NCI-H2081 (cell line): ENCODE data around the gene TEX38.
A peak's percentile ranks its signal among the peaks of the same experiment; 100 is the strongest.
"Not testable (repeated sequence)": the region's sequence is repeated elsewhere in the genome, so short reads cannot be mapped to it uniquely, and the experiment has no call there.

ENCODE experiments used
- DNase-seq, 2 experiments: peaks; one replicate each; lab custom pipeline; 2025; lab: John Stamatoyannopoulos, UW

The TEX38 gene

GRCh38 chr1:46655848-46656247 lies 15.8 kb upstream of the TEX38 start:
- DNase-seq: no peak

DNA sequence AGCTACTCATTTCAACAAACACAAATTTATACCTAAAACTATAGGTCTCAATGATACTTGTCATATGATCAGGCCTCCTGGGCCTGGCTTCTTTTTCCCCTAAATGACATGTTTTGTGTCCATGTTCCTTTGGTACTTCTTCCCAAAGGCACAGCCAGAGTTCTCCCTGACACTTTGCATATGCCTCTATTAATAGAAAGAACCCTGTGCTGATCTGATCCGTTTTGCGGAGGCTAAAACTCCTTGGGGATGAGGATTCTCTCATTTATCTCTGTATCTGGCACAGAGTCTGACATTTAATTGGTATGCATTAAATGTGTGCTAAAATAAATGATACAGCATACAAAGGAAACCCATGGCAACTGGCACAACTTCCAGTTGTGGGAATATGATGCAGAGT lies 15.0 kb upstream of the TEX38 start:
- DNase-seq: peak; percentile 26 to 72

DNA sequence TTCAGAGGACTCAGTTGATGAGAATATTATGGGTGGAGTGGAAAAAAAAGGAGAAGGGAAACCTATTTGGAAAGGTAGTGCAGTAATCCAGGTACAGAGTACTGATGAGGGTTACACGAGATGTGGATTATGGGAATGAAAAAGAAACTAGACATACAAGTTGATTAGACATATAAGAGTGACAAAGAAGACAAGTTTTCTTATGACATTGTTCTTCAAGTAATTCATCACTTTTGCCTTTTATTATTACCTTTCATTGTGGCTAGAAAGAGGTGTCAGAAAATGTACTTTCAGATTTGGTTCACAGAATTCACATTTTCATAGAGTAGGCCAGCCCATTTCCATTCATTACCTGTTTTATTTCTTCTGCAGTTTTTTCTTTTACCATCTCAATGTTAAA lies 13.9 kb upstream of the TEX38 start:
- no peak for DNase-seq

- no peak for DNase-seq
Observed at GRCh38 chr1:46659307-46659870, 12.3 kb upstream of the TEX38 start.

DNA sequence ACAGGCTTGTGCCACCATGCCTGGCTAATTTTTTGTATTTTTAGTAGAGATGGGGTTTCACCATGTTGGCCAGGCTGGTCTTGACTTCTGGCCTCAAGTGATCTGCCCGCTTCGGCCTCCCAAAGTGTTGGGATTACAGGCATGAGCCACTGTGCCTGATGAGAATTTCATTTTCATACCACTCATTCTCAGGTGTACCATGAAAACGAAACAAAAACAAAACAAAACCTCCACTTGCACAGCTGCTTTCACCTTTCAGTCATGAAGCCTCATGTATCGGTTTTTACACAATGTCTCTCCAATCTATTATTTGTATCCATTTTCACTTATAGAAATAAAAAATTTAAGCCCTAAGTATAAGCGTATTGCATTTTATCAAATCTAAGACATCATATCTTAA lies 11.5 kb upstream of the TEX38 start:
- not testable (repeated sequence) for DNase-seq

GRCh38 chr1:46662919-46663318 lies 8.7 kb upstream of the TEX38 start:
- not testable (repeated sequence) for DNase-seq

GRCh38 chr1:46665983-46666382 lies 5.7 kb upstream of the TEX38 start:
- DNase-seq: no peak

GRCh38 chr1:46667782-46668760 lies 3.6 kb upstream of the TEX38 start, which contains the start of gene ATPAF1:
TSS of gene ATPAF1 (minus strand) at chr1:46668364. CDS start at chr1:46668322, 42 bp downstream.
- DNase-seq: peak; percentile 83 to 86

- no peak for DNase-seq
Observed at GRCh38 chr1:46670134-46670533, 1.5 kb upstream of the TEX38 start.

DNA sequence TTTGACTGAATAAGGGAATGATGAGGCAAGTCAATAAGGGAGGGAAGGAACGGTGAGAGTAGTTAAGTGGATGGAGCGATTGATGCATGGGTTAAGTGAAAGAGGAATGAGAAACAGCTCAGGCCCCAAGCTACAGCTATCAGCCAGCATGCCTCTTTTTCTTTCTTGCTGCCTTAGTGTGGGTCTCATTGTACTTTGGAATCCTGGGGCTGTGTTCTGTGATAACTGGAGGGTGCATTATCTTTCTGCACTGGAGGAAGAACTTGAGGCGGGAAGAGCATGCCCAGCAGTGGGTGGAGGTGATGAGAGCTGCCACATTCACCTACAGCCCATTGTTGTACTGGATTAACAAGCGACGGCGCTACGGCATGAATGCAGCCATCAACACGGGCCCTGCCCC lies 1.0 kb downstream of the TEX38 start:
- no peak for DNase-seq

DNA sequence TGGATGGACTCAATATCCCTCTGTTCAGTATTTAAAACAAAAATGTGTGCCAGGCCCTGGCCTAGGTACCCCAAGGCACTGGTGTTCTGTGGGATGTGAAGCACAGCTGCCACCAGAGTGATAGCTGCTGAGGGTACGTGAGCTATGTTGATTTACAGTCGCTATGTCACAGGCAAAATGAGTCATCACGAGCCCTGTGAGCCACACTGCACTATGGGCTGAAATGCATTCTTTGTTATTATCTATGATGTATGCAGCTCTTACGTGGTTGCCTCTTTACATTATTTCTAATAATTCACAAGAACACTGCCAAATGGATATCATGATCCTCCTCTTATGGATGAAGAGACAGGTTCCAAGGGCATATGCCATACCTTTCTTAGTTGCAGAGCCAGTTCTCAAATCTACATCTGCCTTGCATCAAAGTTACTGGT lies 2.1 kb downstream of the TEX38 start:
- DNase-seq: no peak

DNA sequence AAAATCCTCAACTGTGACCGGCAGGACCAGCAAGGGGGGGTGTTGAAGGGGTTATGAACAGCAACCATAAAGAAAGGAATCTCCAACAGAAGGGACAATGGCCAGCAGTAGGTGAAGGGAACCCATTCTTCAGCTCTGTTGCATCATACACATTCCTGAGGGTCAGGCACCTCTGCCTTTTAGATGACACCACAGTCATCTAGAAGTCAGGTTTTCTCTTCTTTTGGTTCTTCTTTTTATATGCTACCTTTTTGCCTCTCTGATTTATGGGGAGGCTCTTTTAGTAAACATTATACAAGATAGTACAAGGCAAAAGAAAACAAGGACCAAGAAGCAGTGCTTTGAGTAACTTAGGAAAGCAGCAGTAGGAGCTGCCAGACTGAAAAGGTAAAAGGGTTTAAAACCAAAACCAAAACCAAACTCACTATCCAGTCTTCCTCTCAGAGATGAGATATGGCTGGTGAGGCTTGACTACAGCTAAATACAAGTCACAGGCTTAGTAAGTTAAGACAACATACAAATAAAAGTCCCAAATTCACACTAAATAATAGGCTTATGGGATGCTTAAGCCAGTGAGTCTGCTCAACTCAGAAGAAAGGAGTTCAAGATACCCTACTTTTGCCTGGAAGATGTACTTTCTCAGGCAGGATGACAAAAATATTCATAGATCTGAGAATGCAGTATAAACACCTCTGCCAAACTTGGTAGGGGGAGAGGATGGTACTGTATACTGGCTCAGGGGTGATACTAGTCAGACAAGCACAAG lies 4.1 kb downstream of the TEX38 start:
- DNase-seq: no peak

DNA sequence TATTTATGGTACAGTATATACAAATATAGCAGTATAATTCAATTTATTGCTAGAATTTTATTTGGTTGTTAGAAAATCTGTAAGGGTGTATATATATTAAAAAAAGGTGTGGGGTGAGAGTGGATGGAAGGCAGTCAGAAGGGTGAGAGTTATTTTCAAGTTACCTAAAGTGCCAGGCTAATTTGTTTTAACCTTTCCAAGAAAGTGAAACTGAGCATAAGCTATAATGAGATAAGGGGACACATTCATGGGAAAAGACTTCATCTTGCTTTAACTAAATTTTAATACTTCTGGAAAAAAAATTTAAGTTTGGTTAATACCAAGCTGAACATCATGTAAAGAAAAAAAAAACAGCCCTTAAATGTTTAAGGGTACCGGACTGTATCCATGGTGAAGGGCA lies 4.9 kb downstream of the TEX38 start:
- DNase-seq: no peak

DNA sequence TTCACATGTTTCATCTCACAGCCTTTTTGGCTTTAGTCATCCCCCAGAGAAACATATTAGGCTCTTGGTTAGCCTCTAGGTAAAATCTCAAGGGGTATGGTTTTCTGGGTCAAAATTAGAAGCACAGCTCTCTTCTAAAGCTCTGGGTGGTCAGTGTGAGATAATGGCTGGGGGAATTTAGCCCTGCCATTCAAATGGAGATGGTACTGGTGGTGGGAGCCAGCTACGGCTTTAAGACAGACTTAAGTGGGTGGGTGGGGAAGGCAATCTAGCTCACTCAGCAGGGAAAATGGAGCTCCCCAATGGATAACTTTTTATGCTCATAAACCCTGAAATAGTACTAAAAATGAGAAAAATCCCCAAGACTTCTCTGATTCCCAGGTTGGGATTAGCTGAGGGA lies 5.7 kb downstream of the TEX38 start:
- DNase-seq: no peak

DNA sequence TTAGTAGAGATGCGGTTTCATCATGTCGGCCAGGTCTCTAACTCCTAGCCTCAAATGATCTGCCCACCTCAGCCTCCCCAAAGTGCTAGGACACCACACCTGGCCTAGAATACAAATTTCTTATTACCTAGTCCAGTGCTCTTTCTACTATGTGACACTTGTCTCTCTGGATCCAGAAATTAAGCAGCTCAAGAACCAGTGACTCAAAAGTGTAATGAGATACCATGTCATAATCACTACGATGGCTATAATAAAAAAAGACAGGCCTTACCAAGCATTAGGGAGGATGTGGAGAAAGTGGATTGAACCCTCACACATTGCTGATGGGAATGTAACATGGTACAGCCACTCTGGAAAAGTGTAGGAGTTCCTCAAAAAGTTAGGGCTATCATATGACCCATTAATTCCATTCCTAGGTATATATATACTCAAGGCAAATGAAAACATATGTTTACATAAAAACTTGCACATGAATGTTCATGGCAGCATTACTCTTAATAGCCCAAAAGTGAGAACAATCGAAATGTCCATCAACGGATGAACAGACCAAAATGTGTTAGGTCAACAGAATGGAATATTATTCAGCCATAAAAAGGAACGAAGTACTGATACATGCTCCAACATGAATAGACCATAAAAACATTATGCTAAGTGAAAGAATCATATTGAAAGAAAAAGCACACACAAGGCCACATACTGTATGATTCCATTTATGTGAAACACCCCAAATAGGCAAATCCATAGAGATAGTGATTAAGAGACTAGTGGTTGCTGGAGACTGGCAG lies 8.3 kb downstream of the TEX38 start:
- no peak for DNase-seq

DNA sequence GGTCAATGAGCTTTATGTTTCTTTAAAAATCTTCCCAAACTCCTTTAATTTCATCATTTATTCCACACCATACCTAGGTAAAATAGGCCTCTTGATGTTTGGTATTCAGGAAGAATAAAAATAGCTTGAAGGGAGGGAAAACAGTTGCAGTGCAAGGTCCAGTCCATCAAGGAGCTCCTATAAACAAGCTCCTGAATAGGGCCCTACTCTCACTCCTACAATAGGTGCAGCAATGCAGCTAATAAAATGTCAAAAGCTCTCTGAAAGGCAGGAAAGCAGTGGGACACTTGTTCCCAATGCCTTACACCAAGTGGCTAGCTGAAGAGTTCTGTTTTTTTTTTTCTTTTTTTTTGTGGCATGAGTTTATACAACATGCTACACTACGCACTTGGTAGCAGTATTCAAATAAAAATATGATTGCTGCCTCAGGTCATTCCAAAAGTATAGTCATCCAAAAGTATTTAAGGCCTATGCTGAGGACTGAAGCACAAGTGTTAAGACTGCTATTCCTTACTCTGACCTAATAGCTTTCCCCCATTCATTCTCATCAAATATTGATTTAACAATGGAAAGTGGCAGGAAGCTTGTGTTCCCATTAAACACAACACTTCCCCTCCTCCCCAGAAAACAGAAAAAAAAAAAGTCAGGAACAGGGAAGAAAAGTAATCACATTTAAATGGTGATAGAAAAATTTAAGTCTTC lies 9.8 kb downstream of the TEX38 start:
- DNase-seq: no peak

DNA sequence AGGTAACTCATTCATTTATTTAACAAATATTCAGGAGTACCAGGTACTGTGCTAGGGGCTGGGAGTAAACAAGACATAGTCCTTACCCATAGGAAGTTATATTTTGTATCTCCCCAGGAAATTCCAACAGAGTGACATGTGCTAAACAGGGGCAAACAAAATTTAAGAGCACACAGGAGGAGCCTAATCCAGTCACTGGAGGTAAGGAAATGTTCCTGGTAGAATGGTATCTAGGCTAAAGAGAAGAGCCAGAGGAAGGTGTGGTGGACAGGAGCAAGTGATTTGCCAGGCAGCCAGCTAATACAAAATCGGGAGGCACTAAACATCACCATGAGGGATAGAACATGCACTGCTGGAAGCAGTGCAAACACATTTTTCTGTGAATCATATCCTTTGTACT lies 10.4 kb downstream of the TEX38 start:
- DNase-seq: no peak

DNA sequence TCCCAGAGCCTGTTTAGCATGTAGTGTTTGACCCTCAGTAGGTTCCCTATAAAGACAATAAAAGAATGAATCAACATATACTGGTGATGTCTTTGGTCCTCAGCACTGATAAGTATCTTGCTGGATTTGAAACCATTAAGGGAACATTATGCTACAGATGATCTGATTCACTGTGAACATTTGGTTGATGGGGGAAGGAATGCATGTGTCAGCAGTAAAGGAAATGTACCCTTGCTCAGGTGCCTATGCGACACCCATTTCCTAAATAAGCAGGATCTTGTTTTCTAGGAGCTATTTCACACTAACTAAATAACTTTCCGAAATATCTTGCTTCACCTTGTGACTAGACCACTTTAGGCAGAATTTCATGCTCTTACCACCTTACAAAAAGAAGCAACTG lies 13.0 kb downstream of the TEX38 start:
- DNase-seq: no peak

DNA sequence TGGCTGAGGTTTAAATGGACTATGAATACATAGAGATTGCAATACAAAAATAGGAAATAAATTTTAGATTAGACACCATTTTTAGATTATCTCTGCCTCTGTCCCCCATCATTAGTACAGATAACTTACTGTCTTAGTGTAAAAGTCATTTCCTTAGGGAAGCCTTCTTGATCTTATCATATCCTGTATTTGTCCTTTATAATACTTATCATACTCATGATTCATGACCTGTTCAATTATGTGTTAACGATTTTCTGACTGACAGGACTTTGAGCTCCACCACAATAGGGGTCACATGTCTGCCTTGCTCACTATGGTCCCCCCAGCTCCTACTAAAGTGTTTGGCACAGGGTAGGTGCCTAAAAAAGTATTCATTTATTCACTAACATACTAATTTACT lies 14.6 kb downstream of the TEX38 start:
- DNase-seq: no peak

DNA sequence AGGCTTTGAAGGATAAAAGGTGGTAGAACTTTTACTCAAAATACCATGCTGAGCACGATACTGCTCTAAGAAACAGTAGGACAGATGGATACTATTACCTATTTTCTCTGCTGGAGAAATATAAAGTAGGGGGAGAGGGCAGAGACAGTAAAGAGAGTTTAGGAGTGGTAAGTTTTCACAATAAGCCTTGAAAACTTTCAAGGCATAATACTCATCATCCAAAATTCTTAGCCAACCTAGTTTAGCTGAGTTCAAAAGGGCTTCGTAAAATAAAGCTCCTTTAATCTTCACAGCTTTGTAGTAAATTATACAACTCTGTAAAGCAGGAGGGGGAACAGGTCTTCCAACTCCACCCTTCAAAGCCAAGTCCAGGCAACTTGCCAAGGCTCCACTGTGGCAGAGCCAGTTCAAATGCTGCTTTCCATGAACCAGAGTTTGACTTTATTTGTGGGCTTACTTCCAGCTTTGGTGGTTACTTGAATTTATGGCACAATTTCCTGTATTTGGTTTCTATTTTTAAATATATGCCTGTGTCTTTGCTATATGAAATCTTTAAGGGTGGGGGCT lies 15.5 kb downstream of the TEX38 start:
- peak; percentile 60 to 85 for DNase-seq
